HG03520 (cell line): ENCODE data around the gene AGBL3.
A peak's percentile ranks its signal among the peaks of the same experiment; 100 is the strongest.

Source experiments
- ATAC-seq: cut with Tn5 transposase; IDR thresholded peaks from one replicate; pipeline ENCODE4 v1.9.1; 2021; ENCODE audit warnings: mild to moderate bottlenecking, moderate library complexity; ENCODE audit not compliant: unreplicated experiment

AGBL3 gene

DNA sequence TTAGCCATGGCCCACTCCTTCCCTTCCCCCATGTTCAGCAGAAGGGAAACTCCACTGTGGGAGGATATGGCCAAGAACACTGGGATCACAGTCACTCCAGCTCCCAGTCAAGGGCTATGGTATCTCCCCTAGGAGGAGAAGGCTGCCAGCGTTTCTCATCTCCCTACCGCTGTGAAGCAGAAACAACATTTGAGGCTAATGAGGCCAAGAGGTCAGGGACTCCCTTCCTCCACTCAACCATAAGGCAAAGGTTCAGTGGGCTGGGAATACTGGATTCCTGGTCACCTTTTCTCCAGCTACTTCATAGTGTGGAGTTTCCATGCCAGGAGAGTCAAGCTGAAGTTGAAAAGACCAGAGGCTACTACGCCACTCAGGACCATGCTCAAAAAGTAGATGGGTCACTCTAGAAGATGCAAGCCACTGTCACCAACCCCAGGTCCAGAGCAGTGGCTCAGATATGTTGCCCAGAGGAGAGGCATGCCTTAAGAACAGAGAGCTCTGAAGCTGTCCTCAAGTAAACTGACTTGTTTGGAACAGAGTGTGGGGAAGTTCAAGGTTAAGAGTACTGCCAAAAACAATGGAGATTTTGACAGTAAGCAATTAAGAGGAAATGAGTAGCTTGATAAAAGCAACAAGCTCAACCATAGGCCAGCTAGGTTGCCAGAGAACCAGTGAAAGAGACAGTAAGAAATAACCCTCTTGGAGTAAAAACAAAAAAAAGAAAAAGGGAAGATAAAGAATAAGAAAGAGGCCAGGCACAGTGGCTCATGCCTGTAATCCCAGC lies 157.8 kb downstream of the AGBL3 start:
- no peak for ATAC-seq

DNA sequence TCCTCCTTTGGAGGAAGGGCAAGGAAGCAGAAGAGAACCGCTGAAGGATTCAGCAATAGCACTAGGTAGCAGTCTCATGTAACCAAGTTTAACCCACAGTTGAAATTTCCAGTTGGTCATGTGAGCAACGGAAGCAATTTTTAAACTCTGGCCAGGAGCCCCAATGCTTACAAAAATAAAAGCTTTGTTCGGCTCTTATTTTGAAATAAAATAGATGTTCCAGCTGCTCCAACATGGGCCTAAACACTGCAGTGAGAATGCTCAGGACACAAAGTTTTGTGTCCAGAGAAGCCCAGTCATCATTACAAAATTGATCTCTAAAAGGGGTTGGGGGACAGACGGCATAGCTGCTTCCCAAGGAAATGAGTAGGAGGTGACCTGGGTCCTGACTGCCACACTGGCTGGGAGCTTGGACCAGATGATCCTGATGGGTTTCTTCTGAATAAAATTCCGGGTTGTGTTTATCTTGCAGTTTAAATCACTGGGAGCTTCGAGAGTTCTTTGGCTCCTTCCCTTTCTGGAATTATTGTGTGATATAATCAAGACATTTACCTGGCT lies 161.1 kb downstream of the AGBL3 start:
- ATAC-seq: no peak

DNA sequence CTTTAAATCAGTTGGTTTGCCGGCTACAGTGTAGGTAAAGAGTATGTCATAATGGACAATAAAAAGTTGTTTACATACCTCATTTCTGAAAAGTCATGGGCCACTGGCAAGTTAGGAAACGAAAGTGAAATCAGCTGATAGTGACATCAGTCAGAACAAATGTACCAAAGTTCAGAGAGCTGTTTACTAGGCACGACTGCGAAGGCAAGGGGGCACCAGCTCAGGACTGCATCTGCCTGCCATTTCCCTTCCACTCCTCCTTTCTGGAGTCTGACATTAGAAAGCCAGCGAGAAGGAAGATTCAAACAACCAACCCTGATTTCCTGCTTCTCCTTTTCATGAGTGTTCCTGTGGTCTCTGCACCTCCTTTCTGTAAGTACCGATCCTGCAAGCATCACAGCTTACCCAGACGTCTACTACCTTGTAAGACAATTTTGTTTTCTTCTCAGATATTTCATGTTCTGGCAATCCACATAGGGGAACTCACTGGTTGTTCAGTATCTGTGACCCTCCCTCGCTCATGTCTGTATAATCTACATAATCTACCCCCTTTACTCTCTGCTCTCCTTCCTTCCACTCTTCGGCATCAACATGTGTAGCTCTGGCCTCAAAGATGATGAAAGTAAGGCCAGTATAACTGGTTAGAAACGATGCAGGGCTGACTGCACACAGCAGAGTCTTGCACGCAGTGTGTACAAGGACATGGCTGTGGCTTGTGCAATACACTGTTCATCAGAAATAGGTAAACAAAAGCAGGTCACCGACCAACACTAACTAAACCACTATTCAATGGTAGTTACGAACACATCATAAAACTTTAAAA lies 161.8 kb downstream of the AGBL3 start, which contains the start of gene TMEM140:
TSS of gene TMEM140 (plus strand) at position 174 of the 823 bp plus-strand sequence. CDS start 16,370 bp downstream, outside the sequence.
- peak; percentile 75 for ATAC-seq

DNA sequence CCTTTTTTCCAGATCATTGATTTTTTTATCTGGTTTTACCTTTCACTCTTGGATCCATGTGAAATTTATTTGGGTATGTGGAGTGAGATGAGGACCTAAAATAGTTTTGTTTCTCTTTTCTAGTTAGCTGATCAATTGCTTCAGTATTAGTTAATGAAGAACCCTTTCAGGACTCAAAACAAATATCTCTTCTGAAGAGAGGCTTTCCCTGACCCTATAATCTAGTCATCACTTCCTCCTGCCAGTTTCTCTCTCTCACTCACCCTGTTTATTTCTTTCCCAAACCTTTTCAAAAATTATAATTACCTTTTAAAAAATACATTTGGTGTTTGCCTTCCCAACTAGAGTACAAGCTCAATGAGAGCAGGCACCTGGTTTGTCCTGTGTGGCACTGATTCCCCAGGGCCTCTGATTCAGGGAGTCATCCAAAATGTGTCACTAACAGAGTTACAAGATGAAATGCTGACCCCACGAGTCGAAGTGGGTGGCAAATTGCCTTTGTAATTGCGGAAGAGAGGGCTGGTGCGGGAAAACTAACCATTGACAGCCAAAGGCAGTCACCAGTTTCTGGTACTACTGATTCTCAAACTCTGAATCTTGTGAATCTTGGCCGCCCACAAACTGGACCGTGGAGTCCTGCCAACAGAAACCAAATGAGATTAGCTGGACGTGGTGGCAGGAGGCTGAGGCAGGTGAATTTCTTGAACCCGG lies 163.9 kb downstream of the AGBL3 start:
- no peak for ATAC-seq

DNA sequence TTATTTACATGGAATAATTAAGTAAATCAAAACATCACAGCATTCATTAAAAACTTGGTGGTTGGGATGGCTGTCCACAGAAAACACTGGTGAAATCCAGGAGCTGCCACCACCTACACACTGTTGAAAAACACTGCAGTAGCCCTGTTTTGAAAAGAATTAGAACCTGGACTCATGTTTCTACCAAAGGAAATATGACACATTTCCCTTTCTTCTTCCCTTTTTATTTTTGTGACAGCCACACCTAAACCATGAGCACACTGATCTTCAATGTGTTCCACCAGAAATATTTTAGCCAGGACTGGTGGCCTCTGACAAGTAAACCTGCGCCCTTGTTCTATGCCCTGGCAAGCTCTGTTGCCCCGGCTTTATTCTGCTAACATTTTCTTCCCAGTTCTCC lies 164.8 kb downstream of the AGBL3 start:
- ATAC-seq: no peak

DNA sequence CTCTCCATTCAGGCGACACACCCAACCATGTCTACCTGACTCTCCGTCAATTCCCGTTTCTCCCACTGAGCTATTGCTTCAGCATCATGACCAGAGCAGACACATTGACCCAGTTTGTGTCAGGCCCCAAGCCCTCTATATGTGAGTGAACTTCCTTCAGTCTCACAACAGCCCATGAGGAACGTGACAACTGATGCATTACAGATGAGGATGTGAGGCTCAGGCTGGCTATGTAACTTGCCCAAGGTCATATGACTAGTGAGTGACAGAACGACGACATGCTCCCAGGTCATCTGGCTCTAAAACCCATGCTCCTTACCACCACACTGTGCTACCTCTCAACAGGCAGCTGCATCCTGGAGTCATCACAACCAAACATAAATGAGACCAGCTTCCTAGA lies 165.2 kb downstream of the AGBL3 start:
- no peak for ATAC-seq

DNA sequence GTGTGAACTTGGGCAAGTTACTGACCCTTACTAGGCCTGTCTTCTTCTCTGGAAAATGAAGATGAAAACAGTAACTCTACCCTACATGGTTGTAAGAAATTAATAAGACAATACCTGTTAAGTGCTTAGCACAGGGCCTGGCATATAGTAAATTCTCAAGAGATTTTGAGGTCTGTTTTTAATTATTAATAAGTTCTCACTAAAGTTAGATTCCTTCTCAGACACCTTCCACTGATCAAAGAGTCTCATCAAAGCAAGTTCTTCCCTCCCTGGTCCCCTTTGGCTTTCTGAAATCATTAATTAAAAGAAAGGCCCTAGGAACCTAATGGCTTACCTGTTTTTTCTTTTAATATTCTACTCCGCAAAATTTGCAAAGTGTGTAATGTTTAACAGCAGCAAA lies 166.1 kb downstream of the AGBL3 start:
- ATAC-seq: no peak

DNA sequence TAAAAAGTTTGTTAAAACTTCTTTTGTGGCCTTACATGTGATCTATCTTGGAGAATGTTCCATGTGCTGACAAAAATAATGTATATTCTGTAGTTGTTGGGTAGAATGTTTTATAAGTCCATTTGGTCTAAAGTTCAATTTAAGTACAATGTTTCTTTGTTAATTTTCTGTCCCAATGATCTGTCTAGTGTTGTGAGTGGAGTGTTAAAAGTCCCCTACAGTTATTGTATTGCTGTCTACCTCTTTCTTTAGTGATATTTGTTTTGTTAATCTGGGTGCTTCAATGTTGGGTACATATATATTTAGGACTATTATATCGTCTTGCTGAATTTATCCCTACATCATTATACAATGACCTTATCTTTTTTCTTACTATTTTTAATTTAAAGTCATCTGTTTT lies 168.4 kb downstream of the AGBL3 start:
- no peak for ATAC-seq

DNA sequence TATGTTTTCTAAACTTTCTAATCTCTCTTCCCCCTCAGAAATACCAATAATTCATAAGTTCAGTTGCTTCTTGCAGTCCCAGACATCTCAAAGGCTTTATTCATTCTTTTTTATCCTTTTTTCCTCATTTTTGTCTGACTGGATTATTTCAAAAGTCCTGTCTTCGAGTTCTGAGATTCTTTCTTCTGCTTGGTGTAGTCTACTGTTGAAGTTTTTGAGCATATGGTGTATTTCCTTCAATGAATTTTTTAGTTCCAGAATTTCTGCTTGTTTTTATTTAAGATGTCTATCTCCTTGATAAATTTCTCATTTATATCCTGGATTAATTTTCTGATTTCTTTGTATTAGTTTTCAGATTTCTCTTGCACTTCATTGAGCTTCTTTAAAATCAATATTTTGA lies 170.0 kb downstream of the AGBL3 start:
- ATAC-seq: no peak

DNA sequence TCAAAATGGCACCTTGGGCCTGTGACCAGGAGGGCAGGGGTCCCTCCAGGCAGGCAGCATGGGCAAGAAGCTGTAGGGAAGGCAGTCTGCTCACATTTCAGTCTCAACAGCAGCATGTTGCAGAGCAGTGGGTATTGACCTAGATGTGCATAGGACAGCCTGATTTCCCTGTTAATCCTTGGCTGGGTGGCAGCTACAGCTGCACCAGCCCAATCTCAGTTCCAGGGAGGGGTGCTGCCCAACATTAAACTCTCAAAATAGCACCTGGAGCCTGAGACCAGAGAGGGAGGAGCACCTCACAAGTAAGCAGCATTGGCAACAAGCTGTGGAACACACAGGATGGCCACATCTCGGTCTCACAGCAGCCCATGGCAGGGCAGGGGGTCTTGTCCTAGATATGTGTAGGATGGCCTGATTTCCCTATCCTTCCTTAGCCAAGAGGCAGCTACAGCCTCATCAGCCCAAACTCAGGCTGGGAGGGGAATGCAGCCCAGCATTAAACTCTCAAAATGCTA lies 171.9 kb downstream of the AGBL3 start:
- ATAC-seq: no peak

DNA sequence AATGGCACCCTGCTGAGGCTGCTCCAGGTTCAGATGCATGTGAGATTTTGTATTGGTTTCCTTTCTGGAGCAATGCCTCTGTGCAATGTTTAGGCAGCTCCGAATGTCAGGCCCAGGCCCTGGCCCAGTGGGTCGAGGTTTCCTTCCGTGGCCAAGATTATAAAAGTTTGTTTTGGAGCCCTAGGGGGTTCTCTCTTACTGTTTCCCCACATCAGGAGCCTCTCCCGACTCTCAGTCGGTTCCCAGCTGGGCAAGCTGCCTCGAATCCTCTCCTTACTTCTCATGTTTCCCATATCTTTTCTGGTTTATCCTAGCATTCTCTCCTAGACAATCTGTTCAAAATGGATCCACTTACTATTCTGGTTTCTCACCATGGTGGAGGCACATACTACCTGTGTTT lies 172.6 kb downstream of the AGBL3 start:
- ATAC-seq: no peak

DNA sequence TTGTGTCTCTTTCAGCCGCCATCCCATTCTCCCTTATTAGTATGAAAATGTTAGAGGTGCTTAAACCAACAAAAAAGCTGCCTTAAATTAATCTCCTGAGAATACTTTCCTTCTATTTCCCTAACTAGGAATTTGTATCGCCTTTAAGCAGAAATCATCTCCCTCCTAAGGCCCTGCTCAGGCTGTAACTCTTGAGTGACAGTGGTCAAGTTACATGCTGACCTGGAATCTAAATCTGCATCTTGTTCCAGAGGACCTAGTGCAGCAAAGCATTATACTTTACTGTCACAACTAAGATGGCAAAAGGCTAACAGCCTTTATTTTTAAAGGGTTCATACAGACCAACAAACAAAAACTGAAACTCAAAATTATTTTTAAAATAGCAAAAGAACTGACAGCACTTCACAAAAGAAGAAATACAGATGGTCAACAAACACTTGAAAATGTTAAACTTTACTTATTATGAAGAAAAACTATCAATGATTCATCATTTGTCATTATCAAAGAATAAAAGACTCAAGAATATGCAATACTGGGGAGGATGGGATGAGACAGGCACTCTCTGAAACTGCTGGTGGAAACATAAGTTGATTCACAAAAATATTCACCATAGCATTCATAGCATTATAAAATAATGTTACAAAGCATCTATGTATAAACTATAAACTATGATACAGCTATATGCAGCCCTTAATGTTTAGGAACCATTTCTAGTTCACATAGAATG lies 173.2 kb downstream of the AGBL3 start:
- ATAC-seq: no peak

DNA sequence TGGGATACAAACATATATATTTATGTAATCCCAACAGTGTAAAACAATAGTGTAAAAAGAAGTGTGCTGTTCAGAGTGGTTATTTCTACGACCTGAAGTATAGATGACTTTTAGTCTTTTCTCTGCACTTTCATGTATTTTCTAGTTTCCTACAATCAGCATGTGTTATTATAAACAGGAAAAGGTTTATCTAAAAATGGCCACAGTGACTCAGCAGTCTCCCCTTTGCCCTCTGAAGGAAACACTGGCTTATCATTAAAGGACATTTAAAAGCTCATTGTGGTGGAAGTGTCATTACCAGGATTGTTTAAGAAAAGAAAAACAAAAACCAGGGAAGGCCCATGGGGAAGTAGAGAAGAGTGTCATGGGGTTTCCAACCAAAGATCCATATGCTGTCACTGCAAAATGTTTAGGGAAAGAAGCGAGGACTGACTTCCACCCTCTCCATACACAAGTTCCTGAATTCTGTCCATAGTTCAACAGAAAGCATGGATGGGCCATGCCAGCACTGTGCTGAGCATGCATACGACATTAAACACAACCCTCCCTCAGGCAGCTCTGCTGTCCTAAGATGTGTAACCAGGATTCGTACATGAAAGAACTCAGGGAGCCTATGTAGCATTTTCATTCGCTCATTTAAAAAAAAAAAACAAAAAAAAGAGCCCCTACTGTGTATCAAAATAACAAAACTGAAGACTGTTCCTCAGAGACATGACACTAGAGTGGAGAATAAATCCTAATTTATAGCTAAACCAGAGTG lies 174.0 kb downstream of the AGBL3 start:
- ATAC-seq: no peak

DNA sequence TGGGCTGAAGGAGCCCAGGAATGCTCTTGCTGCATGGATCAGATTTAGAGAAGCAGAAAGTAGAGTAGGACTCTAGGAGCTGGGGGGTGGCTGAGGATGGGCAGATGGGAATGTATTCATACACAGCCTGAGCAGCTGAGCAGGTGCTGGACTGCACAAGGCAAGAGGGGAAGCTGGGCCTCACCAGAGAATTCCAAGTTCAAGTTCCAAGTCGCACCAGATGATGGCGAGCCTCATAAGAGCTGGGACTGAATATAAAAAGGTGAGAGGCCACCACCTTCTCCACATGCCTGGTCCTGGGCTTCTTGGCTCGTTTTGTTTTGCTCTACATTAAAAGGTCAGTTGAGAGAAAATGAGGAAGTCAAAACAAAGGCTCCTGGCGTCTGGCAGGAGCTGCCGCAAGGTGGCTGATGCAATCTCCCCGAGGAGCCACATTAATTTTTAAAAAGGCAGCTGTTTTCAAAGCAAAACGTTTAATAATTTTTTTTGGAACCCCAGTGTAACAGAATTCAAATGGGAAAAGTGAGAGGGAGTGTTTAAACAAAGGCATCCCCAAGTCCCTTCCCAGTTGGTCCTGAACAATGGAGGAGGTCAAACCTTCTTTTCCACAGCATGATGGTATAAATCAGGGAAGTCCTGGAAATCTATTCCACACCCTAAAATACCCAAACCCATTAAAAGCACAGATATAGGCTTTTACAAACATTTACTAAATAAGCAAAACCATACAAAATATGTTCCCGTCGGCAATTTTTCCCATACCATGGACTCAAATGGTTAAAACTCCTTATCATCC lies 174.7 kb downstream of the AGBL3 start:
- ATAC-seq: no peak

DNA sequence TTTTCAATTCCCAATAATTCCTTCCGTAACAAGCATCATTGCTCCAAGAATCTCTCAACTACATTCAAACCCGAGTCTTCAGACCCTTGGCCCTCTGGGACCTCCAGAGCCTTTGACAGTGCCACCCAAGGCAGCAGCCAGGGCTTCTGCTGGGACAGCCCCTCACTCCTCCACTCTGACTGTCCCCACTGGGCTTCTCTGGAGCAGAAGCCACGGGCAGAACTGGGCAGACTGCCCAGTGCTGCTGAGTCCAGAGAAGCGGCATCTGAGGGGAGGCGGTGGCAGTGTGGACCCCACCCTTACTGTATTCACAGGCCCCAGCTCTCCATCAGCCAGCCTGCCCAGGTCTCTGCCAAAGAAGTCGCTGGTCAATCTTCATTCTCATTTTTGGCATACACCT lies 175.4 kb downstream of the AGBL3 start:
- ATAC-seq: no peak

DNA sequence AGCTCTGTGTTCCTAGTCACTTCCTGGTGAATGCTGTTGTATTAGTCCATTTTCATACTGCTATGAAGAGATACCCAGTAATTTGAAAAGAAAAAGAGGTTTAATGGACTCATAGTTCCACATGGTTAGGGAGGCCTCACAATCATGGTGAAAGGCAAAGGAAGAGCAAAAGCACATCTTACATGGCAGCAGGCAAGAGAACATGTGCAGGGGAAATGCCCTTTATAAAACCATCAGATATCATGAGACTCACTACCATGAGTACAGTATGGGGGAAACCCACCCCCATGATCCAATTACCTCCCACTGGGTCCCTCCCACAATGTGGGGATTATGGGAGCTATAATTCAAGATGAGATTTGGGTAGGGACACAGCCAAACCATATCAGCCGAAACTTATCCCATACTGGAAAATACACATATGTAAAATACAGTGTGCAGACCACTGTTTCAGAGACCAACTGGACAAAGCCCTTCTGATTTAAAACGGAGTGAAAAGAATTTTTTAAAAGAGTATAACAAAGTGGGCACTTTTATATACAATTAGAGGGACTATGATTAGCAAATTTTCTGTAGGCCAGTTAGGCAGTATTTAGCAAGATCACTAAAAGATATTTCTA lies 176.2 kb downstream of the AGBL3 start:
- no peak for ATAC-seq

DNA sequence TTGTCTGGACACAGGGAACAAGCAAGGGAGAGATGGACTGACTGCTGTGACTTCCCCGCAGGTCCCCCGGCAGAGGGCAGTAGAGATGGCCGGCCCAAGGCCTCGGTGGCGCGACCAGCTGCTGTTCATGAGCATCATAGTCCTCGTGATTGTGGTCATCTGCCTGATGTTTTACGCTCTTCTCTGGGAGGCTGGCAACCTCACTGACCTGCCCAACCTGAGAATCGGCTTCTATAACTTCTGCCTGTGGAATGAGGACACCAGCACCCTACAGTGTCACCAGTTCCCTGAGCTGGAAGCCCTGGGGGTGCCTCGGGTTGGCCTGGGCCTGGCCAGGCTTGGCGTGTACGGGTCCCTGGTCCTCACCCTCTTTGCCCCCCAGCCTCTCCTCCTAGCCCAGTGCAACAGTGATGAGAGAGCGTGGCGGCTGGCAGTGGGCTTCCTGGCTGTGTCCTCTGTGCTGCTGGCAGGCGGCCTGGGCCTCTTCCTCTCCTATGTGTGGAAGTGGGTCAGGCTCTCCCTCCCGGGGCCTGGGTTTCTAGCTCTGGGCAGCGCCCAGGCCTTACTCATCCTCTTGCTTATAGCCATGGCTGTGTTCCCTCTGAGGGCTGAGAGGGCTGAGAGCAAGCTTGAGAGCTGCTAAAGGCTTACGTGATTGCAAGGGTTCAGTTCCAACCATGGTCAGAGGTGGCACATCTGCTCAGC lies 178.2 kb downstream of the AGBL3 start:
- no peak for ATAC-seq

DNA sequence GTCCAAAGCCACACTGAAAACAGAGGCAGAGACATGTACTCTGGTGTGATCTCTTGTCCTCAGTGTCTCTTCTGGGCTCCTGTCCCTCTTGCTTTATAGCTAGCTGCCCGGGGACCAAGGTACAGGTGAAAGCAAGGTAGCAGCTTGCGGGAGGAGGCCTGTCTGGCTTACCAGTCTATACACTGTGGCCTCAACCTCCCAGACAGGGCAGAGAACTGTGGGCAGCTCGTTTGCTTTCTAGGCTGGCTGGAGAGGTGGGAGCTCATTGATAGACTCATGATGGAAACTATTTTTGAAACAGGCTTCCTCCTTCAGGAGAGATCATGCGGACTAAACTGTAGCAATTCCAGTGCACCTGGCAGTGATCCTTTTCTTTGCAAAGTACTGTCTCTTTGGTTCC lies 179.6 kb downstream of the AGBL3 start:
- ATAC-seq: no peak
